Central memory CD4-positive, alpha-beta T cell (primary cell): ENCODE data around the gene DUSP5.

Experiments used
- DNase-seq: peaks from one replicate; pipeline ENCODE4 v3.0.0; 2022

The DUSP5 gene

DNA sequence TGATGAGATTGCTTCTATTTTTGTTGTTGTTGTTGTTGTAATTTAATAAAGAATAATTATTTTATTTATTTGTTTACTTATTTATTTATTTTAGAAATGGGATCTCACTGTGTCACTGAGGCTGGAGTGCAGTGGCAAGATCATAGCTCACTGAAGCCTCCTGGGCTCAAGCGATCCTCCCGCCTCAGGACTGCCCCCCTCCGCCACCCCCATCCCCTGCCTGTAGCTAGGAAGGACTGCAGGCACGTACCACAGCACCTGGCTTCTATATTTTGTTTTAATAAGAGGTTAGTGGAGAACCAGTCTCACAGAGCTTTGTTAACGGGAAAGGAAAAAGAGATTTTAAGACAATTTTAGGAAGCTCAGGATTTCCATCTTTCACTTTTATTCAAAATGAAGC lies 50.3 kb downstream of the DUSP5 start:
- no peak for DNase-seq

DNA sequence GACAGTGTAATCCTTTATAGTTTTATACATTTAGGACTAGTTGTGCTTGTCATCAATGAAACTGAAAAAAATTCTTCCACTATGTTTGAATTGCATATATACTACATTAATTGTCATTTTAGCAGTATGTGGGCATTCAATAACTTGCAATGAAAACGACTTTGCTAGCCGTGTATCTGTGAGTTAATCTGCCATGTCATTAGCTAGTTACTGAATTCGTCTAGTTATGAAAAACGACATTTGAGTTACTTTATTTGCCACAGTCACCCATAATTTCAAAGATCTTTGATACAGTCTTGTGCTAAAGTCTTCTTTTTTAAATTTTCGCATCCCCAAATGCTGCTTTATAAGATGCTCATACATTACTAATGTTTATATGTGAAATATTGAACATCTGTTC lies 51.5 kb downstream of the DUSP5 start:
- no peak for DNase-seq

DNA sequence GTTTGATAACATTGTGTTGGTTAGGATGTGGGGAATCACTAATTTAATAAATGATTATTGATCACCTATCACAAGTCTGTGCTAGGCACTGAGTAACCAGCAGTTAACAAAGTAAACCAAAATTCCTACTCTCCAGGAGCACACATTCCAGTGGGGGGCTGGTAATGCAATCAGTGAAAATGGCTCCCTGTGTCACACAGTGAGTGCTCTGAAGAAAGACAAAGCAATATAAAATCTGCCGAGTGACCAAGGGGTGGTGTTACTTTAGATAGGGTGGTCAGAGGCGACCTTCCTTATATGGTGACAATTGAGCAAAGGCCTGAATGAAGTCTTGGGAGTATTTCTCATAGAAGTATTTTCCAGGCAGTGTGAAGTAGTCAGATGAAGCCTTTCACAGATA lies 56.2 kb downstream of the DUSP5 start:
- no peak for DNase-seq

DNA sequence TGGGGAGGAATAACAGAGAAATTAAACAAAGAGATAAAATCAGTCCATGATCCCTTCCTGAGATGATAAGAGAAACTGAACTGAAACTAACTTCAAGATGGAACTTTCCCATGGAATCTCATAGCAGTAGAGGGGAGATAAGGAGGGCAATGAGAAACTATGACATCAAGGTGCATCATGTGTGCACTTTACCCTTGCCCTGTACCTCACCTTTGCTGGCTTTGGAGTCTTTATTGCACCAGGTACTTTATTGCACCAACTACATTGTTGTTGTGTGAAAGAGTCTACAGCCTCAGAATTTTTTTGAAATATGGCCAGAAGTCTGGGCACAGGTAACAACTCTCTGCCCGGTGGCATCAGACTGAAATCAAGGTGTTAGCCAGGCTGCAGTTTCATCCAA lies 58.6 kb downstream of the DUSP5 start:
- no peak for DNase-seq

DNA sequence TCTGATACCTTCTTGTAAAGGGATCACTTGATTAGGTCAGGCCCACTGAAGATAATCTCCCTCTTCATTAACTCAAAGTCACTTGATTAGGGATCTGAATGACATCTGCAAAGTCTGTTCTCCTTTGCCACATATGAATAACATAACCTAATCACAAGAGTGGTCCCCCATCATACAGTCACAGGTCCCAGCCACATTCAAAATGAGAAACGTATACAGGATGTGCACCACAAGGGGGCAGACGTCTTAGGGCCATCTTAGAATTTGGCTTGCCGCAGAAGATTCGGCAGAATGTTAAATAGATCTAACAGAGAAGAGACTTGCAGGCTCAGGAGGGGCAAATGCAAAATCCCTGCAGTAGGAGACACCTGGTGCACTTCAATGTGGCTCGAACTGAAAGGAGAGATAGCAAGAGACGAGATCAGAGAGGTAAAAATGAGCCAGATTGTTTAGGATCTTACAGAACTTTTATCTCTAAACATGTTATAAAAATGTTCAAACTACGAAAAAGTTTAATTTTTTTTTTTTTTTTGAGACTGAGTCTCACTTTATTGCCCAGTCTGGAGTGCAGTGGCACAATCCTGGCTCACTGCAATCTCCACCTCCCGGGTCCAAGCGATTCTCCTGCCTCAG lies 59.4 kb downstream of the DUSP5 start:
- DNase-seq, result peak; percentile 50

DNA sequence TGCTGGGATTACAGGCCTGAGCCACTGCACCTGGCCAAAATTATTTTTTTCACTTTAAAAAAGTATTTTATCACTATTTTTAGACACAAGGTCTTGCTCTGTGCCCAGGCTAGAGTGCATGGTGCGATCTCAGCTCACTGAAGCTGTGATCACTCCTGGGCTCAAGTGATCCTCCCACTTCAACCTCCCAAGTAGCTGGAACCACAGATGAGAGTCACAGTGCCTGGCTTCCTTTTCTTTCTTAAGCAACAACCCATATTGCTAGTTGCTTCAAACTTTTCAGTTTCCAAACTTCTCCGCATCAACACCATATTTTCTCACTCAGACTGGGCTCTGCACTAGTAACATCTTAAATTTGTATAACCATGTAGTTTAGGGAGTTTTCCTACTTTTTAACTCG lies 60.3 kb downstream of the DUSP5 start:
- no peak for DNase-seq

DNA sequence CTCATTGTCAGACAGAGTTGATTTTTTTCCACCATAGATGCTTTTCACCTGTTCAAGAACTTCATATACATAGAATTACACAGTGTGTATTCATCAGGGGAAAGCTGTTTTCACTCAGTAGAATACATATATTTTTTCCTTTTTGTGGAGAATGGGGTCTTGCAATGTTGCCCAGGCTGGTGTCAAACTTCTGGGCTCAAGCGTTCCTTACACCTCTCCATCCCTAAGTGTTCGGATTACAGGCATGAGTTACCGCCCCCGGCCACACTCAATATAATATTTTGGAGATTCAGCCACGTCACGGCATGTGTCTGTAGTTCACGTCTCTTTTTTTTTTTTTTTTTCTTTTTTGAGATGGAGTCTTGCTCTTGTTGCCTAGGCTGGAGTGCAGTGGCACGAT lies 62.3 kb downstream of the DUSP5 start:
- no peak for DNase-seq
